ENCODE data around the gene WDR81. TPM values are rescaled to one million over a fixed set of nuclear protein-coding genes. Genes with fewer than 3 reads are reported as not detected.
"Not testable (repeated sequence)": the region's sequence is repeated elsewhere in the genome, so short reads cannot be mapped to it uniquely, and the experiment has no call there.

WDR81 gene
- total RNA-seq, 2 donors from 2014 or later = 32.7 to 41.8 TPM

DNA sequence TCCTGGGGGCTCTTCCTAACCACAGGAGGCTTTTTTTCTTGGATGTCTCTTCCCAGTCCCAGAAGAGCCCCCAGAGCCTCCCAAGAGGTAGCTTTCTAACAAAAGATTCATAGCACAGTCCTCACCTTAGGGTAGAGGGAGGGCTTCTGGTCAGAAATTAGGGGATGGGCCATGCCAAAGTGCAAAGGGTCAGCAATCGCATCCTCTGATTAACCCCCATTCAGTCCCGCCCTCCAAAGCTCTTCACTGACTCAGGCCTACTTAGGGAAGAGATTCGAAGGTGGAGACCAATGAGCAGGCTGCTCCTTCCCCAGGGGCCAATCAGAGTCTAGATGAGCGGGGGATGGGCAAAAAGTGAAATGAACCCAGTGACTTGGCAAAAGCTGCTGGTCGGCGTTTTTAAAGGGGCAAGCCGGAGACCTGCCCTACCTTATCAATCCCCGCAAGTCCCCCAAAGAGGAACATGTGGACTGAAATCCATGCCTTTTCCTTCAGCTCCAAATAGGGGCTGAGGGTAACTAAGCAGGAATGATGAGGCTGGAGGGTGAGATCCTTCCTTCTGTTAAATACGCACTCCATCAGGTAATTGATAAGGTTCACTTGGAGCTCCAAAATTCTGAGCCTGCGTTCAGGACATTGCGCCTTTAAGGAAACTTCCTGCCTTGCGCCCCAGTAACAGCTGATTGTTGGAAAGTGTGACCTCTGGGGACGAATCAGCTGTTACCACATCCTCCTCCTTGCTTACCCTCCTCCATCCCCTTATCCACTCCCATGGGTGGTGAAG, 7.4 kb upstream of the WDR81 start:
- DNase-seq (ENCODE audit: low spot score) (peak; percentile 92), ATAC-seq (ENCODE audit: insufficient number of reproducible peaks, low FRiP score, low read depth) (peak; percentile 64)
- peaks cover 17% of the 10 kb centered on the region for H3K36me3 ChIP-seq
- no peak for TF ChIP-seq CTCF (IDR thresholded peaks at IDR 0.05)
- no peaks in the 10 kb centered on the region for H3K27me3 ChIP-seq (replicated peaks; ENCODE audit: insufficient read depth)
- peaks cover 24 to 38% of the 10 kb centered on the region in 2 donors for H3K4me1 ChIP-seq (ENCODE audit: control insufficient read depth in 1 of 2, low read depth in 2 of 2)
- H3K27ac ChIP-seq = peak overlapping the region; percentile 98
- no peaks in the 10 kb centered on the region for H3K9me3 ChIP-seq
- peak overlapping the region; percentile 79 for H3K4me3 ChIP-seq

- DNase-seq (ENCODE audit: low spot score) (no peak), ATAC-seq (ENCODE audit: insufficient number of reproducible peaks, low FRiP score, low read depth) (no peak)
- Histone ChIP-seq H3K27ac (peak overlapping the region; percentile 98), H3K27me3 (replicated peaks; ENCODE audit: insufficient read depth) (no peaks in the 10 kb centered on the region), H3K36me3 (peaks cover 2% of the 10 kb centered on the region), H3K4me3 (no peak overlapping the region), H3K4me1 (ENCODE audit: control insufficient read depth in 1 of 2, low read depth in 2 of 2) (peaks cover 16 to 25% of the 10 kb centered on the region in 2 donors), H3K9me3 (no peaks in the 10 kb centered on the region)
- TF ChIP-seq CTCF (IDR thresholded peaks at IDR 0.05) = no peak
These were observed 5.9 kb upstream of the WDR81 start for GRCh38 chr17:1718362-1719165.

- Histone ChIP-seq H3K27ac (no peak overlapping the region), H3K9me3 (no peaks in the 10 kb centered on the region), H3K36me3 (no peaks in the 10 kb centered on the region), H3K27me3 (replicated peaks; ENCODE audit: insufficient read depth) (no peaks in the 10 kb centered on the region), H3K4me3 (no peak overlapping the region), H3K4me1 (ENCODE audit: control insufficient read depth in 1 of 2, low read depth in 2 of 2) (peaks cover 19 to 34% of the 10 kb centered on the region in 2 donors)
- ATAC-seq (ENCODE audit: insufficient number of reproducible peaks, low FRiP score, low read depth) (no peak), DNase-seq (ENCODE audit: low spot score) (no peak)
- TF ChIP-seq CTCF (IDR thresholded peaks at IDR 0.05) = peak; percentile 96
These were observed 3.6 kb upstream of the WDR81 start for GRCh38 chr17:1720856-1721386.

DNA sequence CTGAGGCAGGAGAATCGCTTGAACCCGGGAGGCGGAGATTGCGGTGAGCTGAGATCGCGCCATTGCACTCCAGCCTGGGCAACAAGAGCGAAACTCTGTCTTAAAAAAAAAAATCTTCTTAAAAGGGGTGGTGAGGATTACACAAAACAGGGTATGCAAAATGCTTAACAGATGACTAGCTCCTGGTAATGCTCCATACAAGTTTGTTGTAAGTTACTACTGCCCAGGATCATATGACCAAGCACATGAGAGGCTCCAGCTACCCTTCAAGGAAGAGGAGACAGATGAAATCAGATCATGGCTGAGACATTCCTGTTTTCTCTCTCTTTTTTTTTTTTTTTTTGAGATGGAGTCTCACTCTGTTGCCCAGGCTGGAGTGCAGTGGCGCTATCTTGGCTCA, 2.5 kb upstream of the WDR81 start:
- H3K27ac ChIP-seq; DNase-seq (ENCODE audit: low spot score); H3K36me3 ChIP-seq; H3K27me3 ChIP-seq (replicated peaks; ENCODE audit: insufficient read depth); ATAC-seq (ENCODE audit: insufficient number of reproducible peaks, low FRiP score, low read depth); H3K9me3 ChIP-seq; H3K4me3 ChIP-seq: not testable (repeated sequence)
- H3K4me1 ChIP-seq (ENCODE audit: control insufficient read depth in 1 of 2, low read depth in 2 of 2) = peaks cover 19 to 35% of the 10 kb centered on the region in 2 donors

GRCh38 chr17:1724869-1725641, 551 bp downstream of the WDR81 start:
- H3K27ac ChIP-seq = peak overlapping the region; percentile 73
- no peaks in the 10 kb centered on the region for H3K9me3 ChIP-seq
- TF ChIP-seq CTCF (IDR thresholded peaks at IDR 0.05) = no peak
- peak overlapping the region; percentile 83 for H3K4me3 ChIP-seq
- ATAC-seq (ENCODE audit: insufficient number of reproducible peaks, low FRiP score, low read depth) (peak; percentile 13), DNase-seq (ENCODE audit: low spot score) (no peak)
- peaks cover 12 to 25% of the 10 kb centered on the region in 2 donors for H3K4me1 ChIP-seq (ENCODE audit: control insufficient read depth in 1 of 2, low read depth in 2 of 2)
- H3K27me3 ChIP-seq (replicated peaks; ENCODE audit: insufficient read depth) = no peaks in the 10 kb centered on the region
- peaks cover 13% of the 10 kb centered on the region for H3K36me3 ChIP-seq
